ENCODE results near the gene IKZF2.

Gene IKZF2

DNA sequence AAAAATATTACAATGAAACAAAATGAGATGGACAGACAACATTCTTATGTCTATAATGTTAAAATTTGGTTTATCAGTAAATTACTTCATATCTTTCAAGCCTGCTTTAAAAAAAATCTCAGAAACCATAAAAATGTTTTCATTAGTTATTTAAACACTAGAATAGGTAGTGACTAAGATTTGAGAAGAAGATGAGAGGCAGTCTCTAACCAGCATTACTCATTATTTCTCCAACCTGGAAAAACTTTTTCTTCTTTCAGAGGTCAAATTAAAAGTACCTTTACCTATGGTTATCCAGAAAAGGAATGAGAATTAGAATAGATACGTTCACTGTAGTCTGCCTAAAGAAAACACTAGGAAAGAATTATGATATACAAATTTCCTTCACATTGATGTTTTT, 50.3 kb downstream of the IKZF2 start:
- no peak for DNase-seq (ENCODE audit: low read depth)

DNA sequence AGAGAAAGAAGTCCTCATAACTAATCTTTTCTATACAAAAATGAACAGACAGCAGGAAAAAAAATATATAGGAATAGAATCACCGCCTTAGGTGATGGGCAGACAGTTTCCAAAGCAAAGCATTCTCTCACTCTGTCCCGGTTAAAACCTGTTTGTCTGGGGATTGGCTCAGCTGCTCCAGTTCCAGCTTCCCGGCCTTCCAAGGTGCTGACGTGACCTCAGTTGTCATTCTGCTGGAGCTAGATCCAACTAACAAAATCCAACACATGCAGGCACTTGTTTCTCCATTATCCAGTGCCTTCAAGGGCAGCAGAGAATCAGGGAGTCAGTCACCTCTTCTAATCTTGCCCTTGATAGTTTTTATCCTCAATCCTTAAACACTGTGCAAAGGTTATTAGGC, 52.8 kb downstream of the IKZF2 start:
- DNase-seq (ENCODE audit: low read depth), result no peak

DNA sequence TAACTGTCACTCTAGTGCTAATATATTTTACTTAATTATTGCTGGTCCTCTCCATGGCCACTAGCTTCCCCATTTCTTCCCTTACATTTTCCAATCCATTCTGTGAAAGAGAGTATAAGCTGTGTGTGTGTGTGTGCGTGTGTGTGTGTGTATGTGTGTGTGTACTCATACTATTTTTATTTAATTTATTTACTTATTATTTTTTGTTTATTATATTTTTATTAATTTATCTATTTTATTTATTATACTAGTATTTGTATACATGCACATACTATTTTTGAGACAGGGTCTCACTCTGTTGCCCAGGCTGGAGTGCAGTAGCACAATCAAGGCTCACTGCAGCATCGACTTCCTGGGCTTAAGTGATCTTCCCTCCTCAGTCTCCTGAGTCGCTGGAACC, 59.6 kb downstream of the IKZF2 start:
- DNase-seq (ENCODE audit: low read depth), result no peak

DNA sequence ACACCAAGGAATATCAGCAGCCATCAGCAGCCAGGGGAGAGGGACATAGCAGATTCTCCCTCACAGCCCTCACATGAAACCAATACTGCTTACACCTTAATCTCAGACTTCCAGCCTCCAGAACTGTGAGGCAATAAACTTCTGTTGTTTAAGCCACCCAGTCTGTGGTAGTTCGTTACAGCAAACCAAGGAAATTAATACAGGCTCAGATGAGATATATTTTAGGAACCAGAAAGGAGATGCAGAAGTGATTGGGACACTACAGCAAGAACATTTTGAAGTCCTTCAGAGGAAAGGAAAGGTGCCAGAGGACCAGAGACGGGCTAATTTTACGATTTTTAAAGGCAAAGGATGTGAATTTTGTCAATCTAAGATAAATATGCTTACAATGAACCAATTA, 60.6 kb downstream of the IKZF2 start:
- DNase-seq (ENCODE audit: low read depth), result no peak

DNA sequence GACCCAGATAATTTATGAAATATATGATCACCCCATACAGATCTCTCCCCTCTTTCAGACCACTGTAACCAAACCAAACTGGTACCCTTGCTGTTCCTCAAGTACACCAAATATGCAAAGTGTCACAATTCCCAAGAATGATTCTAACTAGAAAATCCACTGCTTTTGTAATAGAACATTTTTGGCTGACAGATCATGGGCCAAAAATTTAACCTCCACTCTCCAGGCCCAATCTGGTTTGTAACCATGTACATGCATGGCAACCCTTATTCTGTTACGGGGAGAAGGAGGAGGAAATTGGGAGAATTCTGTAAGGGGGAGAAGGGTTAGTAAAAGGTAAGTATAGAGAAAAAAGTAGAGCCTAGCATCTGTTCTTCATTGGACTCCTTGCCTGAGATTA, 62.0 kb downstream of the IKZF2 start:
- no peak for DNase-seq (ENCODE audit: low read depth)

DNA sequence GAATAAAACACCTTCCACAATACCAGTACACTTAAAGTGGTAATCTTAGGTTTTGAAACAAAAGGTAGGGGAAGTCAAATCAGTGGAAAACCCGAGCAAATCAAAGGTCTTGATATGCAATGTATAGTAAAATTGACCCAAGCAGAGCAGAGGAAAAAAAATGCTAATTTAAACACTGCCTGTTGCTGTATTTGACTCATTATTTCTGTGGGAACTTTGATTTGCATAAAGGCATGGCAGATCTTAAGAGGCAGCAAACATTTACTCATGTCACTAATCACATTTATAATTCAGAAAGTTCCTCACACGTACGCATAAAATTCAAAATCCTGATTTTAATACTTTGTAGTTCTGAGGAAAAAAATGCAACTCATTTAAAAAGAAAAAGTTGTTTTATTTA, 64.4 kb downstream of the IKZF2 start:
- no peak for DNase-seq (ENCODE audit: low read depth)

DNA sequence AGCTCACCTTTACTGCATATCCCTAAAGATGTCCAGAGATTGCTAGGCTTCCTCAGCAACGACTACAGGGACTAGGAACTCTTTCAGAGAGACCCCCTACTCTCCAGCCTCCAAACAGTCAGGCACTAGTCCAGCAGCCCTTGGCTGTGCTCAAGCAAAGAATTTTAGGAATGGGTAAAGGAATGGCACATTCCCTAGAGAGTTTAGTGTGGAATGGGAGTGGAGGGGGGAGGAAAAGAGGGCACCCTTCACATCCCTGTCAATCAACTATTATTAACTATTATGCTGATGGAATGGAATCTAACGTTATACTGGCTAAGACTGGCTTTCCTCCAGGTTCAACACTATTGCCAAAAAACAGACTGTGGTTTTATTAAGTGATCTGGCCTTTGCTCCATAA, 64.8 kb downstream of the IKZF2 start:
- DNase-seq (ENCODE audit: low read depth), result no peak

DNA sequence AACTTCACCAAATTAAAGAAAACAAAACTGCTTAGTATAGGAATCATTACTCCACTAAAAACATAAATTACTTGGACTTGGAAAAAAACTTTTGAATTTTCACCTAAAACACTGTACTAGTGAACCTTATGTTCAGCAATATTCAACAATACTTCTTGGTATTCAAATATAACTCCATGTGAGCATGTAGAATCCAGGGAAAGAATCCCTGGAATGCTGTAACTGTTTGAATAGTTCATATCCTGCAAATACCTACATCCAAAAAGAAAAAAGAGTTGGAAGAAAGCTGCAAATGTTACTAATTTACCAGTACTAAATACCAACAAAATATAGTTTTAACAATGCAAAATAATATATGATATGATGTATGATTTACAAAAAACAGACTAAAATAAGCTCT, 65.4 kb downstream of the IKZF2 start:
- DNase-seq (ENCODE audit: low read depth), result no peak

DNA sequence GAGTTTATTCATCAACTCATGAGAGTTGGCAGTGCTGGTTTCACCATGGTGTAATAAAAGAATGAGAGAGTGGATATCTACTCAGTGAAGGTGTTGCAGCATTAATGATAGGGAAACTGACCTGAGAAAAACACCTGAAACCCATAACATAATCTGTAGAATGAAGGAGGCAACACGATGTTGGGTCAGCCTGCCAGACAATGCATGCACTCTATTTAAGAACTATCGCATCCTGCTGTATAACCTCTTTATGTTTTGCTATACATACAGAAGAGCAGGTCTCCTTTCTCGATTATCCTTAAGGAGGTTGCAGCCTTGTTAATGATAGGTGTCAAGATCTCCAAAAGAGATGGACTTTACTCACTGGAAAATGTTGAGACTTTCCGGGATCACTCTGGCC, 65.9 kb downstream of the IKZF2 start:
- no peak for DNase-seq (ENCODE audit: low read depth)

DNA sequence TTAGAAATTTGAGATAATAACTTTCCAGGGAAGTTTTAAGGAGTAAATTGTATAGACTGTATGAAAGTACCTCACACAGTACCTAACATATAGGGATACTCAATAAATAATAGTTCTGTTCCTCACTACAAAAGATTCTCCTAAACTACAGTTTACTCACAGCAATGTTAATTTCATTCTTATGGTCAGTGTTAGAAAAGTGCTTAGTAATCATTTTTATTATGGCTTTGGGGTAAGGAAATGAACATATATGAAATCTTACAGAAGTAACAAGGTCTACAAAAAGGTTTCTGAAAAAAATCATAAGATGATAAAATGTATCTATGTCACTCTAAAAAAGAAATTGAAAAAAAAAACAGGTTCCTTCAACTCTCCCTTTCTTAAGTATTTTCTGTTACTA, 67.2 kb downstream of the IKZF2 start:
- DNase-seq (ENCODE audit: low read depth), result no peak

DNA sequence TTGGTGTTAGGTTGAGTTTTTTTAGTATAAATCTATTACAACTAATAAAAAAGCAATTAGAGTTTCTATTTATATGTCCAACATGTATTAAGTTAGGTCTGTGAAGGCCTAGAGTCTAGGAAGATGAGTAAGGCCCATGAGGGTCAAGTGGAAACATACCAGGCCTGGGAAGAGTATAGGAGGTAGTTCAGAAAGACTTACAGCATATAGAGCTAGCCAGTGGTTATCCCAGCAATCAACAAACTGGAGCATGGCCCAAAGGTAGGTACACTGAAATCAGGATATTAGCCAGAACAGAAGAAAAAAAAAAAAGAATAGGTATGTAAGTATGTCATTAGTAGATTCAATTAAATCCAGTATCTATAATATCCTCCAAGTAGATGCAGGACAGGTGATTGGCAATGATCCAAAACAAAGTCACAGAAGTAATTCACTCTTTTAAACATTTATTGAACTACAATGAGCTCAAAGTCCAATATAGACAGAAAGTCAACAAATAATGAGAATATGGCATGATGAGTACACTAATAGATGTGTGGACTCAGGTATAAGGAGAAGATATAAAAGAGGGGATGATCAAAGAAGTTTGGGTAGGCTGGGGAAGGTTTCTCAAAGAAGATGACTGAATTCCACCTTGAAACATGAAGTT, 70.3 kb downstream of the IKZF2 start:
- DNase-seq (ENCODE audit: low read depth), result no peak

DNA sequence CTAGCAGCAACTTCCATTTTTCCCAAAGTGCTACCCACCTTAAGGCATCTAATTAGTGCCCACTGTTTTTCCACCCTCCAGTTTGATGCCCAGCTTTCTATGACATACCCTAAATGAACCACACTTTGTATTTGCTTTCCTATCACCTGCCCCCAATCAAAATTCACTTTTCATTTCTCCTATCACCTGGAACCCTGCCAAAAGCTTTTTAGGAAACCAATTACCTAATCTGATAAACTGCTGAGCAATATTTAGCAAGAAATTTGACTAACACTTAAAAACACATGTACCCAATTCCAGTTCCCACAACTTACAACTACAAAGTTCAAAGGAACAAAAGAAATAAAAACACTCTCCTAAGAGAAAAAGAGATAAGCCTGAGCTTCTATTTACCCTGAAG, 71.7 kb downstream of the IKZF2 start:
- DNase-seq (ENCODE audit: low read depth), result no peak

DNA sequence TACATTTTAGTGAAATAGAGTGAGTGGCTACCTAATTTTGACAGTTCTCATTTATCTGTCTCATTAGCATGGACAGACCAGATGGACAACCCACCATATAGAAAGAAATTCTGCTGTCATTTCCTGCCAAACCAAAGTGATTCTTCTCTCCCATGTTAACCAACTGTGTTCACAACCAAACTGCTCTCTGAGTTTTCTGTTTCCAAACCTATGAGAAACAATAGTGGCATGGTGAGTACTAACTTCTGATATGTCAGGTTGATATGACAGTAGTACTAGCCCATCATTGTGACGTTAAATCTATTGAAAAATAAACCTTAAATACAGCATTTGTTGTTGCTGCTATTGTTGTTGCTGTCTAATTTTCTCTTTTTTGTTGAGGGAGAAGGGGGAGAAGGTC, 72.7 kb downstream of the IKZF2 start:
- DNase-seq (ENCODE audit: low read depth), result no peak

DNA sequence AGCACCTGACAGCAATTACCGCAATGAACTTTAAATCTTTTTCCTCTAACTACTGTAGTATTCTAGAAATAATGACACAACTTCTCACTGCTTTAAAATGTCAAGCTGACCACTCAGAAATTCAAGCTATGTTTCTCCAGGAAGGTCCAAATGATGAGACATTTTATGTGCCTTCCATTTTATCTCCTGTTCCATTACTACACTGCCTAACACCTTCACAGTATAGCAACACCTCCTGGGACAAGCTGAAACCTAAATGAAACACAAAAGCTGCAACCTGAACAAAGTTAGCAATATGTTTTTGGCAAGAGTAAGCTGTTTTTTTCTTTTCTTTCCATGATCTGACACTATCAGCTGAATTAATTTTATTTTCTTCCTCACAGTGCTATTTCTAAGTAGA, 81.9 kb downstream of the IKZF2 start:
- no peak for DNase-seq (ENCODE audit: low read depth)

DNA sequence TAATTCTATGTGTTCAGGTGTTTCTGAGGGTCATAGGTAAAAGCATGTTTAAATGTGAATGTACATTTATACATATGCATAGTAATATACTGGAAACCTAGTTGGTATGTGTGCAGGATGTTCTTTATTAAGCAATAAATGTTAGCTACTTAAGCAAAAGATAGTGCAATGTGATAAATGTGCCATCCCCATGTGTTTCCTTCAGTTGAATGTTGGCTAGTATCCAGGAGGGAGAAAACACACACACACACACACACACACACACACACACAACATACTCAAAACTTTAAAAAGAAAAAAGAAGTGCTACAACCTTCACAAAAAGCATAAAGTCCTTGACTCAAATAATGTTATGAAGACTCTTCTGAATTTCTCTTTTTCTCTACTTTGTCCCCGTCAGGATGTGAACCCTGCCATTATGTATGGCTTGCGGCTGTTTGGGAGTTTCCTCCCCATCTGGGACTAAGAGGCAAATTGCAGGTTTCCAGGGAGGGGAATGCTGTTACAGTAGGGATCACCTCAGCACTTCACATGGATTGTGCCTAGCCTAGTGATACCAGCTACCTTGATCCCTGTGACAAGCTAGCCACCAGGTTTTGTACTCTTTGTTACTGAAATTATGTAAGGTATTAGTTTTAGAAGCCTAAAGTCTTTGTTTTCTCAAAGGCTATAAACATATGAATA, 82.6 kb downstream of the IKZF2 start:
- no peak for DNase-seq (ENCODE audit: low read depth)

DNA sequence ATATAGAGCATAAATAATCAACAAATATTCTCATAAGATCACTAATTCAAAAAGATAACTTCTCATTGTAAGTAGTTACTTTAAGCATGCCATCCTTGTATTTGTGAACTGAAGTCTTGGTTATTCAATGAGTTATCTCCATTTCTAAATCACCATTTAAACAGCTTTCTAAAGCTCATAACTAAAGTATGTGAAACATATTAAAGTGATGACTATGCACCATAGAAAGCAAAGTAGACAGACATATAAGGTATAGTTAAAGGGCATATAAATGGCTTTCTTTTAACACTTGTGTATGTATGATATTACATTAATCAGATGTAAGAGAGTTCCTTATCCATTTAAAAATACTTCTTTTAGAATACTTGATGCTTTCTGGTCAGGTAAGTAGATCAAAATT, 83.5 kb downstream of the IKZF2 start:
- no peak for DNase-seq (ENCODE audit: low read depth)

DNA sequence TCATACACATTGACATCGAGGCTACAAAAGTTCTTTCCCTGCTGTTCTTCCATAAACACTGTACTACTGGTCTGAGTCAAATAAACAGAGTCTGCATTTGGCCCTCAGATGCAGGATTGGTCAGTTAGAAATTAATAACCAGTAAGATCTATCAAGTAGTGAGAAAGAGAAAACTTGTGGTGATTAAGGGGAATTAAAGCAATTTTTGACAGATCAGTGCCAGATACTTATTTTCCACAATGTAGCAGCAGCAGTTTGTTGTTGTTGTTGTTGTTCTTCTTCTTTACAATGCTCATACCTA, 85.0 kb downstream of the IKZF2 start:
- DNase-seq (ENCODE audit: low read depth), result no peak

DNA sequence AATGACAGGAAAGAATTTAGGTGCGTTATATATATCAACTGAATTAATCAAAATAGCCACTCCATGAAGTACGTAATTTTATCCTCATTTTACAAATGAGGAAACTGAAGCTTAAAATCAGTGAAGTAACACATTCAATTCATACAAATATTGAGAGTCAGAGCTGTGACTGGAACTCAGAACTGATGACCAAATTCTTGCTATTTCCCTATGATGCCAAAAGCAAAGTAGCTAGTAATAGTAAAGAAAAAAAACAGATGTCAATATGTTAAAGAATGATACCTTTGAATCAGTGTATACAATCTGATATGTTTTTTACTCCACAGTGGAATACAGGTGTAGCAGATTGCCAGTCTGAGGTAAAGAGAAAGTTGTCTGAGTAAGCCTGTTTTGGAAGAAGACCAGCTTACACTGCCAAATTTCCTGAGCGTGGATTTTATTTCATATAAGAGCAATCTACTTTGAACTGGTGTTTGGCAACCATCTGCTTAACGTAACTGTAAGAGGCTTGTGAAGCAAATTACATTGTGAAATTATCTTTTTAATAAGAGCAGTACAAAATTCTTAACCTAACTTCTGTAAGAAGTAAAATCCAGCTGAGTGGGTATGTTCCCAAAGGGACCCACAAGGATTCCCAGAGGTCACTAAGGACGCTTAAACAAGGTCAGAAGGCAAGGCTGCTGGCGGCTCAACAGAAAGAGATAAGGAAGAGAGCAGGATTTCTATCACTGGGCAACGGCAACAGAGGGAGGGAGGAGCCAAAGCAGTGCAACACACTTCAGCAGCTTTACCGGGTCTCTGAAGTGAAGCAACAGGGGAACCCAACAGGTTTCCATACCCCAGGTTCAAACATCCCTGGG, 85.6 kb downstream of the IKZF2 start:
- no peak for DNase-seq (ENCODE audit: low read depth)

DNA sequence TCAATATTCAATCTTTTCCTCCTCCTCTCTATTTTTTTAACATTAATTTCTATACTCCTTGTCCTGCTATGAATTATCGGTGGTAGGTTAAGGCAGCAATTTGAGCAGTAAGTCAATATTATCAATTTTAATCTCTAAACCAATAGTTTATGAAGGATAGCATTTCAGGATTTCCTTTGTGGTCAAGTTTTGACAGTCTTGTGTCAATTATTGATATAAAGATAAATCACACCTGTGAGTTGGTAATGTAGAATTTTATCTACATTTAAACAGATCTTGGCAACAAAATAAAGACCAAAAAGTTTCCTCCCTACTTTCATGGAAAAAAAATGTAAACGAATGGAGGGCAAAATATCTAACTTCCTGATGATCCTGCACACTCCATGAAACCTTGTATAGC, 87.3 kb downstream of the IKZF2 start:
- no peak for DNase-seq (ENCODE audit: low read depth)

DNA sequence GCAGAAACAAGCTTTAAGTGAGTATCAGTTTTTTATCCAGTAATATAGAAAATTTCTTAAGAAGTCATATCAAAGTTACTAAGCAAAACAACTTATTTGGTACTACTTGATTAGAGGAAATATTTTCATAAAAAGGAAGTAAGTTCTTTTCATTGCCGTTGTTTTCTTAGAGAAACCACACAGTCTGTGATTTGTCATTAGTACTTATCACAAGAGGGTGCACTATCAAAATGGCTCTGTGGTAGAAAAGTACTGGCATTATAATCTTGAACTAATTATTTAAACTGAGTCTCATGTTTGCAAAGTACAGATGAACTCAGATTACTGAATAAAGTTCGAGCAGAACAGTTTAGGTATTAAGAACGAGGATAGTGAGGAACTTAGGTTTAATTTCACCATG, 93.4 kb downstream of the IKZF2 start:
- no peak for DNase-seq (ENCODE audit: low read depth)

DNA sequence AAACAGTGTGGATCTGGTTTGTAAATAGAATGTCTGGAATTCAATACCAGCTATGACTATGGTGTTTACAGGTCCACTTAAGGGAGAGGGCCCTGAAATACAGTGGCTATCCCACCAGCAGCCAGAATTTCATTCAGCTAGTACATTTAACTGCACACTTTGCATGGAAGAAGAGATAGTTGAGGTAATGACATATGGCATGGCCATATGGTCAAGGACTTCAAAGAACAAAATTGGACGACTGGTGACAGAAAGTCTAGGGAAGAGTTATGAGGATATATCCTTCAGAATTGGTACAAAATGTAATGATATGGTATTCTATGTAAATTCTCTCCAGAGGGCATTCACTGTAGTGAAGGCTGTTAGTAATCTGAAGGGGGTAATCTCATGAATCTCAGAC, 105.0 kb downstream of the IKZF2 start:
- DNase-seq (ENCODE audit: low read depth), result no peak

DNA sequence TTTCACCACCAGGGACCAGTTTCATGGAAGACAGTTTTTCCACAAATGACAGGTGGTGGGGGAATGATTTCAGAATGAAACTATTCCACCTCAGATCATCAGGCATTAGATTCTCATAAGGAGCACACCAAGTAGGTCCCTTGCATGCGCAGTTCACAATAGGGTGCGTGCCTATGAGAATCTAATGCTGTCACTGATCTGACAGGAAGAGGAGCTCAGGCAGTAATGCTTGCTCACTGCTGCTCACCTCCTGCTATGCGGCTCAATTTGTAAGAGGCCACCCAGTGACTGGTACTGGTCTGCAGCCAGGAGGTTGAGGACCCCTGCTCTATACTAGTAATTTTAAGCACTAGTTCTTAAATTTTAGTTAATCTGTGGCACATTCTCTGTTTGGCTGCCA, 107.8 kb downstream of the IKZF2 start:
- DNase-seq (ENCODE audit: low read depth), result no peak

DNA sequence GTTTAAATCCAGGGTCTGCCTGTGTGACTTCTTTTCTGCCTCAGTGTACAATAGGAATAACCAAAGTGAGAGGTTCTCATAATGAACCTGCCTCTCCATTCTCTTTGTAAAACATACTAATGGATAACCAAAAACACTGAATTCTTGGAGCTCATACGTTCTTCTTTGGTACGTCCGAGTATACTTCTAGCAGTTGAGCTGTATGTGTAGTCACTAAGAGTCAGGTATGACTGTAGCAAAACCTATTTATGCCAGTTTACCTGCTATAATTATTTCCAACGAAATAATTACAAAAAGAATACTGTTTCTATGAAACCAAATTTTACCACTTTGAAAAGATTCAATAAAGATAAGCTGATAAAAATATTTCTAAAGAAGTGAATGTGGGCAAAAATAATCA, 109.2 kb downstream of the IKZF2 start:
- DNase-seq (ENCODE audit: low read depth), result no peak

DNA sequence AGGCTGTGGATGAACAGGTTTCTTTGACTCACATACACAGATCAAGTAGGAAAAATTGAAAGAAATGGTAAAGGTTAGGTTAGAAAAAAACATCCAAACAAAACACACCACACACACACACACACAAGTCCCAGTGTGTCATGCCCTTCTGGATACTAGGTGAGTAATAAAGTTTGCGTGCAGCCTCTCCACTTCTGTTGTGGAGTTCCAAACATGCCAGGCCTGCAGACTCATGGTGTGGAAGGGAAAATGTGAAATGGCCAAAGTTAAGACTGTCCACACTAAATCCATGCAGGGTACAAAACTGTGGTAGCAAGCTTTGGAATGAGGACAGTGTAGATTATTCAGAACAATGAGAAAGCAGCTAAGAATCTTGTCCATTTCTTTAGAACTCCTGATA, 114.6 kb downstream of the IKZF2 start:
- DNase-seq (ENCODE audit: low read depth), result no peak

Data from stimulated activated CD8-positive, alpha-beta memory T cell treated with anti-CD3 and anti-CD28 coated beads, Interleukin-7, amount 100 ng/mL, for 24 hours (primary cell).